ENCODE results near the gene REEP2.
"Not testable (repeated sequence)": the region's sequence is repeated elsewhere in the genome, so short reads cannot be mapped to it uniquely, and the experiment has no call there.

Gene REEP2

GRCh38 chr5:138438724-138439476, at the start of gene REEP2:
TSS of gene REEP2 (plus strand) at chr5:138439057. CDS start at chr5:138439209, 152 bp downstream.
- peak; percentile 75 for DNase-seq (ENCODE audit: low read depth)

GRCh38 chr5:138389332-138389731, 49.5 kb upstream of the REEP2 start:
- no peak for DNase-seq (ENCODE audit: low read depth)

GRCh38 chr5:138389911-138390310, 48.9 kb upstream of the REEP2 start:
- not testable (repeated sequence) for DNase-seq (ENCODE audit: low read depth)

GRCh38 chr5:138391859-138392386, 46.9 kb upstream of the REEP2 start:
- DNase-seq (ENCODE audit: low read depth): no peak

- DNase-seq (ENCODE audit: low read depth): no peak
Measured at GRCh38 chr5:138402640-138403039, 36.2 kb upstream of the REEP2 start.

GRCh38 chr5:138408023-138408422, 30.8 kb upstream of the REEP2 start:
- no peak for DNase-seq (ENCODE audit: low read depth)

GRCh38 chr5:138410996-138411640, 27.7 kb upstream of the REEP2 start:
- peak; percentile 28 for DNase-seq (ENCODE audit: low read depth)

GRCh38 chr5:138418444-138418843, 20.4 kb upstream of the REEP2 start:
- DNase-seq (ENCODE audit: low read depth): no peak

- no peak for DNase-seq (ENCODE audit: low read depth)
Measured at GRCh38 chr5:138425079-138425478, 13.8 kb upstream of the REEP2 start.

GRCh38 chr5:138435943-138436342, 2.9 kb upstream of the REEP2 start:
- no peak for DNase-seq (ENCODE audit: low read depth)

GRCh38 chr5:138438003-138438723, 694 bp upstream of the REEP2 start:
- no peak for DNase-seq (ENCODE audit: low read depth)

- no peak for DNase-seq (ENCODE audit: low read depth)
Measured at GRCh38 chr5:138439477-138440158, 761 bp downstream of the REEP2 start.

- no peak for DNase-seq (ENCODE audit: low read depth)
Measured at GRCh38 chr5:138440159-138441073, 1.6 kb downstream of the REEP2 start.

GRCh38 chr5:138441221-138441620, 2.4 kb downstream of the REEP2 start:
- DNase-seq (ENCODE audit: low read depth): no peak

- DNase-seq (ENCODE audit: low read depth): no peak
Measured at GRCh38 chr5:138444078-138444773, 5.4 kb downstream of the REEP2 start.

- no peak for DNase-seq (ENCODE audit: low read depth)
Measured at GRCh38 chr5:138444774-138445546, 6.1 kb downstream of the REEP2 start.

GRCh38 chr5:138445547-138446271, 6.9 kb downstream of the REEP2 start:
- DNase-seq (ENCODE audit: low read depth): no peak

GRCh38 chr5:138448070-138448469, 9.2 kb downstream of the REEP2 start:
- DNase-seq (ENCODE audit: low read depth): no peak

Measured in activated T-cell treated with anti-CD3 and anti-CD28 coated beads for 48 hours (primary cell).